ENCODE measurements around the gene OOSP3. TPM values are rescaled to one million over a fixed set of nuclear protein-coding genes. Genes with fewer than 3 reads are reported as not detected.

Gene OOSP3
- not detected in 2 replicates for total RNA-seq

GRCh38 chr11:59878575-59878974, at the start of gene OOSP3:
Gene OOSP3 (plus strand): TSS chr11:59878782. CDS start chr11:59878809, 27 bp downstream.

GRCh38 chr11:59845399-59845798, 33.2 kb upstream of the OOSP3 start, which contains the start of gene CBLIF:
Gene CBLIF (minus strand): TSS chr11:59845499. CDS start chr11:59845453, 46 bp downstream.

GRCh38 chr11:59866397-59866796, 12.2 kb upstream of the OOSP3 start, which contains the start of gene TCN1:
Gene TCN1 (minus strand): TSS chr11:59866487. CDS start chr11:59866470, 17 bp downstream.

GRCh38 chr11:59938132-59938531, 59.5 kb downstream of the OOSP3 start, which contains the start of gene OOSP1:
Gene OOSP1 (plus strand): TSS chr11:59938432. CDS start chr11:59938455, 23 bp downstream.

Other genes starting within 250 kb of the OOSP3 start
- 4.5 and 5.2 TPM in 2 replicates for gene PATL1, start 209.7 kb upstream of the OOSP3 start, total RNA-seq
- gene OR10V1, start 164.9 kb upstream of the OOSP3 start, total RNA-seq: not detected in 2 replicates
- gene STX3, start 123.4 kb upstream of the OOSP3 start, total RNA-seq: 13.8 and 24.0 TPM in 2 replicates
- gene MRPL16, start 68.0 kb upstream of the OOSP3 start, total RNA-seq: 29.0 and 45.1 TPM in 2 replicates
- gene CBLIF, start 33.3 kb upstream of the OOSP3 start, total RNA-seq: not detected in 2 replicates
- not detected in 2 replicates for gene TCN1, start 12.3 kb upstream of the OOSP3 start, total RNA-seq
- gene OOSP1, start 59.6 kb downstream of the OOSP3 start, total RNA-seq: not detected in 2 replicates
- gene OOSP4A, start 85.3 kb downstream of the OOSP3 start, total RNA-seq: not detected in 2 replicates
- not detected in 2 replicates for gene OOSP4B, start 138.4 kb downstream of the OOSP3 start, total RNA-seq
- not detected in 2 replicates for gene OOSP2, start 161.6 kb downstream of the OOSP3 start, total RNA-seq
- not detected in 2 replicates for gene MS4A3, start 177.9 kb downstream of the OOSP3 start, total RNA-seq
- gene MS4A2, start 209.9 kb downstream of the OOSP3 start, total RNA-seq: not detected in 2 replicates